Skeletal muscle tissue (tissue), 4 donors: ENCODE measurements around the gene PPARA. TPM values are rescaled to one million over a fixed set of nuclear protein-coding genes. Genes with fewer than 3 reads are reported as not detected.
"Not testable (repeated sequence)": the region's sequence is repeated elsewhere in the genome, so short reads cannot be mapped to it uniquely, and the experiment has no call there.

Source experiments
- H3K27ac ChIP-seq: one replicate; pipeline ENCODE4 v1.7.0; 2013; ENCODE audit warnings: mild to moderate bottlenecking, low read depth, low read length, inconsistent platforms
- H3K27me3 ChIP-seq, 3 donors: one replicate each; pipeline ENCODE4 v1.7.0; 2013; ENCODE audit warnings: low read length in 3 of 3; ENCODE audit not compliant: control insufficient read depth in 3 of 3, insufficient read depth in 3 of 3
- H3K36me3 ChIP-seq, 3 donors: one replicate each; pipeline ENCODE4 v1.7.0; 2013; ENCODE audit warnings: low read length in 3 of 3; ENCODE audit not compliant: control insufficient read depth in 3 of 3, insufficient read depth in 3 of 3
- H3K4me1 ChIP-seq, 3 donors: one replicate each; pipeline ENCODE4 v1.7.0; 2013; ENCODE audit warnings: low read length in 3 of 3, mild to moderate bottlenecking in 3 of 3; ENCODE audit not compliant: control insufficient read depth in 3 of 3, insufficient read depth in 3 of 3
- H3K4me3 ChIP-seq, 3 donors: one replicate each; pipeline ENCODE4 v1.7.0; 2013; ENCODE audit warnings: low read length in 3 of 3
- H3K9ac ChIP-seq, 3 donors: one replicate each; pipeline ENCODE4 v1.7.0; 2013; ENCODE audit warnings: low read length in 3 of 3, mild to moderate bottlenecking in 3 of 3, moderate library complexity in 2 of 3, low read depth in 1 of 3
- H3K9me3 ChIP-seq, 3 donors: one replicate each; pipeline ENCODE4 v1.7.0; 2013; ENCODE audit warnings: low read length in 3 of 3; ENCODE audit not compliant: control insufficient read depth in 3 of 3
- total RNA-seq: library from RNA; depleted of rRNA; stranded (reverse); fragments of >200 nt; gene quantifications from one replicate; pipeline ENCODE4 v1.2.3, GENCODE V29; 2014
- donor health status: Osteomylitis.

PPARA gene
- total RNA-seq, 1 donor from 2014 or later = 18.8 TPM

DNA sequence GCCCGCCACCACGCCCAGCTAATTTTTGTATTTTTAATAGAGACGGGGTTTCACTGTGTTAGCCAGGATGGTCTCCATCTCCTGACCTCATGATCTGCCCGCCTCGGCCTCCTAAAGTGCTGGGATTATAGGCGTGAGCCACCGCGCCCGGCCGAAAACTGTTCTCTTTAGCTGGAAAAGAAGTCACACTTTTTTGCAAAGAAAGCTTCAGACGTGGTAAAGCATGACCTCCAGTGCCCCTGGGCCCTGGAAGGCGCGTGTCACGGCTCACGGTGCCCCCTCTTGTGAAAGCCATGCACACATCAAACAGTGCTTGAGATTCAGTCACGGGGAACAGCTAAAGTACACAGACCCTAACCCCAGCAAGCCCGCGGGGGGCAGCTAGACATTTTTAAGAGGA is 48.5 kb downstream of the PPARA start:
- H3K4me3 ChIP-seq, H3K9ac ChIP-seq, H3K27ac ChIP-seq, H3K9me3 ChIP-seq, H3K27me3 ChIP-seq: not testable (repeated sequence)
- Histone ChIP-seq H3K4me1 (peaks cover 11 to 14% (median 14%) of the 10 kb centered on the region in 3 donors), H3K36me3 (peaks cover 13 to 19% (median 17%) of the 10 kb centered on the region in 3 donors)

DNA sequence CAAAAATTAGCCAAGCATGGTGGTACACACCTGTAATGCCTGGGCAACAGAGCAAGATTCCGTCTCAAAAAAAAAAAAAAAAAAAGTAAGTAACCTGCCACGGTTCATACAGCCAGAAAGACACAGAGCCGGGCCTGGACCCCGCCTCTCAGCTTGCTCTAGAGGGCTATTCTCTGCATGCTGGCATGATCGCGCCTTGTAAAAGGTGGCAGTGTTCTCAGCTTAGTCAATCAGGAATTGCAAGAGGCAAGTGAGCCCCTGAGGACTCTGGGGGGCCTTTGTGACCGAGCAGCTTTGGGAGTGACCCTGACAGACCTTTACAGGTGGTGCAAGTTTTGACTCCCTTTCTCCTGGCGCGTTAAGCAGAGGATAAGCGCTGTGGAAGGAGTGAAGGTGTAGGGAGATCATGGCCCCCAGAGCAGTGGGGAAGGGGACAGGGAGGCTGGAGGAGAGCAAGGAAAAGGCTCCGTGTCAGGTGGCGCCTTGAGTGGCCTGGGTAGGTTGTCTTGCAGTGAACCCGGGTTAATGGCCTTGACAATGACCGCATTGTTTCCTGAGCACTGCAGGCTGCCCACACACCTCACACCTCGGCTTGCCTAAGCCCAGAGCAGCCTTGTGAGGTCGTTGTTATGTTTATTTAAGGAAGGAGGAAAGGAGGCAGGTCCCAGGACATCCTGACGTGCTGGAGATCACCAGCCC is 50.9 kb downstream of the PPARA start:
- Histone ChIP-seq H3K27me3 (no peaks in the 10 kb centered on the region), H3K9me3 (no peaks in the 10 kb centered on the region), H3K9ac (no peak overlapping the region), H3K27ac (no peak overlapping the region), H3K36me3 (peaks cover 16 to 30% (median 19%) of the 10 kb centered on the region in 3 donors), H3K4me1 (peaks cover 6 to 7% (median 6%) of the 10 kb centered on the region in 3 donors), H3K4me3 (no peak overlapping the region)

DNA sequence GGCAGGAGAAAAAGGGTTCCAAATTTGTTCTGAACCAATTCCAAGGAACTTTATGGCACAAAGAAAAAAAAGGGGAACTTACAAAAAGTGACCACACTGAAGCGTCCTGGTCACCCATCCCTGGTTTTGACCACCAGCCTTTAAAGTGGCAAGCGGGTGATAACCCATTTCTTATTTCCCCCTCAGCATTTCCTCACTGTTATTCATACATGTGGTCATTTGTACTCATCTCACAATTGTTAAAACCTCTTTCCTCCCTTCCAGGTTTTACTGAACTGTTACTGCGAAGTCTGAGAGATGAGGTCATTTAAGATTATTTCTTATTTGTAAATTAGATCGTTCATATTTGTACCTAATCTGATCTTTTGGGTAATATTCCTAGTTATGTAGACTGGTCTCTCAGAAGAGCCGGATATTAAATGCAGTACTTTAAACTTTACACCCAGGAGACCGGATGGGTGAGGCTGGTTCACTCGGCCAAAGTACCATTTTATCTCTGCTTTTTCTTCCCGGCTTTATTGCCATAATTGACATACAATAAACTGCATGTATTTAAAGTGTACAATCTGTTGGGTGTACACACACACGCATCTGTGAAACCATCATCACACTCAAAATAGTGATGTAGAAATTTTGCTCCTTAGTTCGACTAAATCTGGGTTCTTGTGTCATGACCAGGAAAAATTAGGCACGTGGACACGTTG is 52.7 kb downstream of the PPARA start:
- Histone ChIP-seq H3K27me3 (no peaks in the 10 kb centered on the region), H3K36me3 (peaks cover 16 to 30% (median 21%) of the 10 kb centered on the region in 3 donors), H3K9ac (no peak overlapping the region), H3K4me1 (no peaks in the 10 kb centered on the region), H3K4me3 (no peak overlapping the region), H3K27ac (no peak overlapping the region), H3K9me3 (no peaks in the 10 kb centered on the region)

DNA sequence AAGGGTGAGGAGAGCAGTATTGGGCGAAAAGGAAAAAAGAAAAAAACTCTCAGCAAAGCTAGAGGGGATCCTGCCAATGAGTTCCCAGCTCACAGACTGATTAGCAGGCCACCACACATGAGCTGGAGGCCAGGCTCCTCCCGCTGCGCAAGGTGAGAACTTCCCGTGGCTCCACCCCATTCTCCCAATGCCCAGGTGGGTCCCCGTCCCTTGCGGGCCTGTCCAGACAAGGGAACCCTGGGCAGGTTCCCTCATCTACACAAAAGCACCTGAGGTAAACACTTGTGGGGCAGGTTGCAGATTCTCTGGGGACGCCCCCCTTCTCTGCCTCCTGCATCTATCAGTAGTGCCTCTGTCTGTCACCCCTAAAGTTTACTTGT is 53.3 kb downstream of the PPARA start:
- H3K4me3 ChIP-seq = no peak overlapping the region

DNA sequence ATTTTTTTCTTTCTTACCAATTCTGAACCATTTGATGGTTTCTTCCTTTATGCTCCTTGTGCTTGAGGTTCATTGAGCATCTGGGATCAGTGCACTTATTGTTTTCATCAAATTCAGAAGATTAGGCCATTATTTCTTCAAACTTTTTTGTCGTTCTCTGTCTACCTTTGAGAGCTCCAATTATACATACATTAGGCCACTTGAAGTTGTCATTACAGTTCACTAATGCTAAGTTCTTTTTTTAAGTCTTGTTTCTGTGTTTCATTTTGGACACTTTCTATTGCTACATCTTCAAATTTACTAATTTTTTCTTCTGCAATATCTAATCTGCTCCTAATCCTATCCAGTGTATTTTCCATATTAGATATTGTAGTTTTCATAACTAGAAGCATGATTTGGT is 58.9 kb downstream of the PPARA start:
- Histone ChIP-seq H3K27ac (no peak overlapping the region), H3K9ac (no peak overlapping the region), H3K36me3 (peaks cover 12 to 17% (median 13%) of the 10 kb centered on the region in 3 donors), H3K27me3 (no peaks in the 10 kb centered on the region), H3K9me3 (peaks cover 0 to 9% (median 6%) of the 10 kb centered on the region in 3 donors), H3K4me1 (no peaks in the 10 kb centered on the region), H3K4me3 (no peak overlapping the region)

More for the DNA sequence above, 53.3 kb downstream of the PPARA start:
- no peaks in the 10 kb centered on the region for H3K27me3 ChIP-seq
- H3K36me3 ChIP-seq = peaks cover 18 to 30% (median 21%) of the 10 kb centered on the region in 3 donors
- H3K4me1 ChIP-seq = no peaks in the 10 kb centered on the region
- no peak overlapping the region for H3K27ac ChIP-seq
- no peaks in the 10 kb centered on the region for H3K9me3 ChIP-seq
- H3K9ac ChIP-seq = no peak overlapping the region

DNA sequence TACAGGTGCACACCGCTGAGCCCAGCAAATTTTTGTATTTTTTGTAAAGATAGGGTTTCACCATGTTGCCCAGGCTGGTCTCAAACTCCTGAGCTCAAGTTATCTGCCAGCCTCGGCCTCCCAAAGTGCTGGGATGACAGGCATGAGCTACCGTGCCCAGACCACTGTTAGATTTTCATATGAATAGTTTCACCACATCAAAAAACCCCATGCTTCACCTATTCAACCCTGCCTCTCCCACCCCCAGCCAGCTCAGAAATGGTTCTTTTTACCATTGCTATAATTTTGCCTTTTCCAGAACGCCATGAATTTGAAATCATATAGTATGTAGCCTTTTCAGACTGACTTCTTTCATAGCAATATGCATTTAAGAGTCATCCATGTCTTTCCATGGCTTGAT is 61.9 kb downstream of the PPARA start:
- Histone ChIP-seq H3K4me3 (no peak overlapping the region), H3K4me1 (no peaks in the 10 kb centered on the region), H3K9me3 (peaks cover 0 to 9% (median 6%) of the 10 kb centered on the region in 3 donors), H3K27ac (no peak overlapping the region), H3K36me3 (peaks cover 27 to 29% (median 29%) of the 10 kb centered on the region in 3 donors), H3K9ac (no peak overlapping the region), H3K27me3 (no peaks in the 10 kb centered on the region)

DNA sequence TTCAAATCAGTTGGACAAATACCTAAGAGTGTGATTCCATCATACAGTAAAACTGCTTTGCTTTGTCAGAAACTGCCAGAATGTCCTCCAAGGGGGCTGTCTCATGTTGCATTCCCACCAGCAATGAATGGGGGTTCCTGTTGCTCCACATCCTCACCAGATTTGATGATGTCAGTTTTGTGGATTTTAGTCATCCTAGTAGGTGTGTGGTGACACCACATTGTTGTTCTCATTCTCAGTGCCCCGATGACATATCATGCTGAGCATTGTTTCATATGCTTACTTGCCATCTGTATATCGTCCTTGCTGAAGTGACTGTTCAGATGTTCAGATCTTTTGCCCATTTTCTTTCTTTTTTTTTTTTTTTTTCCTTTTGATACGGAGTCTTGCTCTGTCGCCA is 62.7 kb downstream of the PPARA start:
- Histone ChIP-seq H3K4me3 (no peak overlapping the region), H3K36me3 (peaks cover 28 to 31% (median 29%) of the 10 kb centered on the region in 3 donors), H3K9me3 (peaks cover 0 to 9% (median 6%) of the 10 kb centered on the region in 3 donors), H3K27ac (no peak overlapping the region), H3K9ac (no peak overlapping the region), H3K4me1 (no peaks in the 10 kb centered on the region), H3K27me3 (no peaks in the 10 kb centered on the region)

DNA sequence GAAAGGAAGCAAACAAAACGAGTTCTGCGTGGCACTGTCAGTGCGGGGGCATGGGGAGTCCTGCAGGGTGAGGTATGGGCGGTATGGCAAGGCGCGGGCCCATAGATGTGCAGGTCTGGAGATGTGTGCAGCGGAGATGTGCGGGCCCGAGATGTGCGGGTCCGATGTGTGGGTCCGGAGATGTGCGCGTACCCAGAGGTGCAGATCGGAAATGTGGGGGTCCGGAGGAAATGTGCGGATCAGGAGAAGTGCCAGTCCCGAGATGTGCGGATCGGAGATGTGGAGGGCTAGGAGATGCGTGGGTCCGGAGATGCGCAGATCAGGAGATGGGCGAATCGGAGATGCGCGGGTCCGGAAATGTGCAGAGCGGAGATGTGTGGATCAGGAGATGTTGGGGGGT is 63.8 kb downstream of the PPARA start:
- Histone ChIP-seq H3K4me1 (no peaks in the 10 kb centered on the region), H3K27me3 (no peaks in the 10 kb centered on the region), H3K27ac (no peak overlapping the region), H3K9me3 (peaks cover 0 to 7% (median 3%) of the 10 kb centered on the region in 3 donors), H3K36me3 (peaks cover 31 to 36% (median 33%) of the 10 kb centered on the region in 3 donors), H3K4me3 (no peak overlapping the region), H3K9ac (no peak overlapping the region)

DNA sequence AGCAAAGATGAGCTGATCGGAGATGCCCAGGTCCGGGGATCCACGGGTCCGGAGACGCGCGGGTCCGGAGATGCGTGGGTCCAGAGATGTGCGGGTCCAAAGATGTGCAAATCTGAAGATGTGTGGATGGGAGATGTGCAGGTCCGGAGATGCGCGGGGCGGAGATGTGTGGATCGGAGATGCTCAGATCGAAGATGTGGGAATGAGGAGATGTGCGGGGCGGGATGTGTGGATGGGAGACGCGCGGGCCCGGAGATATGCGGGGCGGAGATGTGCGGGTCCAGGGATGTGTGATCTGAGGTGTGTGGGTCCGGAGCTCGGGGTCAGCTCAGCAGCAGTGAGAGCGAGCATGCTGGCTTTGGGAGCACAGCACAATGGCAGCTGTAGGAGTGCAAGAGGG is 64.3 kb downstream of the PPARA start:
- Histone ChIP-seq H3K27me3 (no peaks in the 10 kb centered on the region), H3K9ac (no peak overlapping the region), H3K27ac (no peak overlapping the region), H3K36me3 (peaks cover 33 to 40% (median 36%) of the 10 kb centered on the region in 3 donors), H3K4me1 (no peaks in the 10 kb centered on the region), H3K9me3 (peaks cover 0 to 2% (median 0%) of the 10 kb centered on the region in 3 donors), H3K4me3 (no peak overlapping the region)

DNA sequence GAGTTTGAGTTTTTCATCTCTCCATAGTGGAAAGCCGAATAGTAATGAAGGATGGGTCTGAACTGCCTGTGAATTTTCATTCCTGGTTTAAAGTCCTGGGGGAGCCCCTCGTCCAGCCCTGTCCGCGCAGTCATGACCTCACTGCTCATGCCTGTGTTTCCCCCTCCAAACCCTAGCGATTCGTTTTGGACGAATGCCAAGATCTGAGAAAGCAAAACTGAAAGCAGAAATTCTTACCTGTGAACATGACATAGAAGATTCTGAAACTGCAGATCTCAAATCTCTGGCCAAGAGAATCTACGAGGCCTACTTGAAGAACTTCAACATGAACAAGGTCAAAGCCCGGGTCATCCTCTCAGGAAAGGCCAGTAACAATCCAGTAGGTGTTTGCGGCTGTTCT is 69.3 kb downstream of the PPARA start:
- H3K9me3 ChIP-seq = no peaks in the 10 kb centered on the region
- H3K27me3 ChIP-seq = no peaks in the 10 kb centered on the region
- no peak overlapping the region for H3K4me3 ChIP-seq
- peaks cover 42 to 54% (median 46%) of the 10 kb centered on the region in 3 donors for H3K36me3 ChIP-seq
- H3K9ac ChIP-seq = no peak overlapping the region
- no peaks in the 10 kb centered on the region for H3K4me1 ChIP-seq
- no peak overlapping the region for H3K27ac ChIP-seq
